K562 (cell line): Measurements from ENCODE around the gene DLX3. TPM values are rescaled to one million over a fixed set of nuclear protein-coding genes. Genes with fewer than 3 reads are reported as not detected.

Experiments used
- ATAC-seq: fragments of 200-7000 bp; cut with Tn5 transposase; 3 replicates; pipeline ENCODE4 v1.9.1; 2020; ENCODE audit warnings: moderate library complexity
- BruUV-seq: library from RNA; stranded (reverse); fragments of 400-500 nt; replicated peaks from 2 replicates; lab custom pipeline; 2021; lab: Mats Ljungman, UMichigan
- CTCF ChIA-PET: fragments of 300-600 bp; formaldehyde crosslinking; extraction: SDS; loops from one replicate; lab custom pipeline; 2021; ENCODE audit warnings: low intra/inter-chr PET ratio; lab: Yijun Ruan, JAX
- POLR2A ChIA-PET: fragments of 300-600, 350-650 bp; sonication (Branson Sonifier 250); formaldehyde crosslinking; extraction: SDS; loops from one replicate; lab custom pipeline; 2021; ENCODE audit warnings: antibody characterized with exemption, inconsistent platforms; lab: Yijun Ruan, JAX
- DNase-seq, 4 experiments: peaks; one replicate each; pipeline versions ENCODE4 v3.0.0 to v3.0.0-alpha.2; 2011 to 2018; ENCODE audit warnings: low spot score in 3 of 4, mixed read lengths in 3 of 4; ENCODE audit errors: extremely low read depth in 1 of 4
- FAIRE-seq: peaks from 2 replicates; lab custom pipeline; 2011; peaks lifted over from hg19 to GRCh38; lab: Jason Lieb, UNC
- H2AFZ ChIP-seq: 2 replicates; pipeline ENCODE4 v1.6.0; 2011; ENCODE audit warnings: low read depth, low read length, control low read depth, inconsistent platforms
- H3K27ac ChIP-seq: fragments of 200-600 bp; 3 replicates; pipeline ENCODE4 v1.8.0; 2011; ENCODE audit warnings: low read depth, mild to moderate bottlenecking, control low read depth, inconsistent platforms, low read length, moderate library complexity, mixed read lengths; ENCODE audit errors: extremely low read depth
- H3K27me3 ChIP-seq, 2 experiments: fragments of 300-600 bp in 1 of 2; 2 replicates in 1 of 2; 3 replicates in 1 of 2; pipeline versions ENCODE4 v1.6.0 to v1.8.0; 2011; ENCODE audit warnings: inconsistent platforms in 2 of 2, low read length in 2 of 2, mild to moderate bottlenecking in 1 of 2, mixed read lengths in 1 of 2, moderate library complexity in 1 of 2; ENCODE audit not compliant: control insufficient read depth in 2 of 2, insufficient read depth in 2 of 2
- H3K36me3 ChIP-seq: fragments of 300-600 bp; 3 replicates; pipeline ENCODE4 v1.8.0; 2011; ENCODE audit warnings: mild to moderate bottlenecking, low read length, inconsistent platforms; ENCODE audit not compliant: control insufficient read depth, insufficient read depth
- H3K4me1 ChIP-seq, 2 experiments: fragments of 200-600 bp in 1 of 2; replicated peaks in 1 of 2; 2 replicates in 1 of 2; 3 replicates in 1 of 2; pipeline versions ENCODE4 v1.5.1 to v1.8.0; 2011; ENCODE audit warnings: inconsistent platforms in 2 of 2, low read length in 2 of 2, mild to moderate bottlenecking in 1 of 2, mixed read lengths in 1 of 2, moderate library complexity in 1 of 2; ENCODE audit not compliant: control insufficient read depth in 2 of 2, insufficient read depth in 2 of 2
- H3K4me2 ChIP-seq: 2 replicates; pipeline ENCODE4 v1.6.1; 2011; ENCODE audit warnings: low read length, control low read depth, inconsistent platforms, mixed read lengths; ENCODE audit not compliant: insufficient read depth
- H3K4me3 ChIP-seq: fragments of 200-600 bp; sonication (generic), shearing (Covaris generic); 2 replicates; pipeline ENCODE4 v1.5.1; 2016; ENCODE audit warnings: control low read depth, inconsistent platforms
- H3K79me2 ChIP-seq: fragments of 200-600 bp; 3 replicates; pipeline ENCODE4 v1.8.0; 2011; ENCODE audit warnings: low read length, inconsistent platforms; ENCODE audit not compliant: control insufficient read depth, insufficient read depth
- H3K9ac ChIP-seq, 2 experiments: 2 replicates each; pipeline versions ENCODE4 v1.6.0 to v1.6.1; 2011; ENCODE audit warnings: low read depth in 2 of 2, low read length in 2 of 2, control low read depth in 1 of 2, inconsistent platforms in 1 of 2, mild to moderate bottlenecking in 1 of 2, mixed read lengths in 1 of 2; ENCODE audit not compliant: insufficient read depth in 1 of 2
- H3K9me1 ChIP-seq: one replicate; pipeline ENCODE4 v1.6.0; 2011; ENCODE audit warnings: inconsistent platforms, mild to moderate bottlenecking, low read length, moderate library complexity; ENCODE audit not compliant: control insufficient read depth, insufficient read depth
- H3K9me3 ChIP-seq: replicated peaks from 2 replicates; pipeline ENCODE4 v1.5.1; 2011; ENCODE audit warnings: low read depth, low read length, inconsistent platforms; ENCODE audit not compliant: control insufficient read depth, insufficient read depth
- H4K20me1 ChIP-seq: replicated peaks from 2 replicates; pipeline ENCODE4 v1.6.1; 2011; ENCODE audit warnings: low read length, inconsistent platforms, mixed read lengths; ENCODE audit not compliant: control insufficient read depth, insufficient read depth
- HMGN3 ChIP-seq: IDR thresholded peaks from 2 replicates; pipeline ENCODE4 v1.6.1; 2011; ENCODE audit warnings: borderline replicate concordance, low read depth, mild to moderate bottlenecking, mixed read lengths, low read length; ENCODE audit not compliant: insufficient read length; ENCODE audit errors: extremely low read depth
- HNRNPL ChIP-seq: fragments of 200-400 bp; formaldehyde crosslinking; IDR thresholded peaks from 2 replicates; pipeline ENCODE4 v1.6.1; 2017; ENCODE audit warnings: low read depth, mild to moderate bottlenecking, low read length
- RNF2 ChIP-seq: sonication (generic); IDR thresholded peaks from 2 replicates; pipeline ENCODE4 v1.6.1; 2016
- SMAD1 ChIP-seq: fragments of 150-350 bp; IDR thresholded peaks from 2 replicates; pipeline ENCODE4 v1.6.1; 2014; ENCODE audit warnings: low read length, low read depth; ENCODE audit not compliant: partially characterized antibody
- ZNF696 ChIP-seq: fragments of 250-450 bp; sonication (Bioruptor Pico); conservative IDR thresholded peaks from 2 replicates; pipeline ENCODE4 v1.4.0; 2020; ENCODE audit warnings: mild to moderate bottlenecking, moderate library complexity
- WGBS: fragments of 100-300 bp; shearing (Covaris generic); methylation state at CpG from one replicate; pipeline ENCODE4 v1.1.6; 2016; ENCODE audit warnings: low coverage, mixed read lengths; ENCODE audit not compliant: insufficient coverage; ENCODE audit errors: missing lambda C conversion rate; 5-methylcytosine and 5-hydroxymethylcytosine counted together
- in situ Hi-C: fragments of 300-500 bp; cut with MboI; formaldehyde crosslinking; loops from 4 replicates; pipeline ENCODE4 v1.15.0; 2018; ENCODE audit warnings: inconsistent platforms, mixed read lengths
- intact Hi-C: fragments of 100-400 bp; cut with micrococcal nuclease; formaldehyde crosslinking; loops from 2 replicates; pipeline ENCODE4 v1.14.2; 2022
- polyA plus RNA-seq, 8 experiments: library from polyadenylated mRNA; depleted of rRNA in 4 of 8; stranded (reverse) in 5 of 8; unstranded in 3 of 8; fragments of >200 nt; fragmentation: Nextera tagmentation in 2 of 8; fragmentation: Illumina TruSeq in 1 of 8; extraction: Ambion mirVana in 2 of 8; extraction: Trizol in 1 of 8; gene quantifications; 2 replicates each; pipeline versions ENCODE4 v1.2.1 to v1.2.3, GENCODE V29; 2011 to 2014; ENCODE audit warnings: inconsistent platforms in 1 of 8, missing spikeins in 1 of 8
- total RNA-seq, 7 experiments: library from RNA; depleted of rRNA in 6 of 7; stranded (reverse); fragments of >200 nt in 6 of 7; fragmentation: Illumina TruSeq in 2 of 7; extraction: Trizol in 2 of 7; gene quantifications; 2 replicates each; pipeline versions ENCODE4 v1.2.1 to v1.2.3, GENCODE V29; 2011 to 2021; ENCODE audit warnings: low replicate concordance in 1 of 7
- TF ChIP-seq, protein P1 (sequence below): fragments of 450-650 bp; IDR thresholded peaks from 2 replicates; pipeline ENCODE4 v1.6.1; 2016; ENCODE audit warnings: low read depth, mild to moderate bottlenecking, moderate library complexity

The DLX3 gene
- total and polyA plus RNA-seq, 9 of the 15 experiments (the other 6 are each of a cell fraction or from before 2014, with no cell fraction given): not detected

- Histone ChIP-seq H3K9me3 (no peaks in the 10 kb centered on the region), H3K9ac (peak overlapping the region in 1 of 2 experiments; percentile 26; a peak in 1 of 4 replicates), H3K27ac (no peak overlapping the region), H3K4me1 (peaks cover 0 to 37% of the 10 kb centered on the region in 2 experiments; a peak in 3 of 5 replicates), H3K4me2 (no peak overlapping the region), H3K27me3 (peaks cover 37 to 76% of the 10 kb centered on the region in 2 experiments), H3K4me3 (no peak overlapping the region), H3K79me2 (no peaks in the 10 kb centered on the region), H4K20me1 (peaks cover 4% of the 10 kb centered on the region; the same call in 1 of the 2 replicates), H3K9me1 (peaks cover 2% of the 10 kb centered on the region), H3K36me3 (no peaks in the 10 kb centered on the region), H2AFZ (no peak overlapping the region; the same call in 1 of the 2 replicates)
- no peak for ATAC-seq
- intact Hi-C loops (no loop called here), in situ Hi-C loops (no loop called here)
- ChIA-PET POLR2A (interaction anchor here (1.0 kb wide), 1 partner anchor 8 kb away, joined by 4 read pairs; no protein-coding TSS in a partner anchor), CTCF (no interaction called here)
- DNase-seq: no peak
- TF ChIP-seq RNF2: peak; percentile 32; the same call in 1 of the 2 replicates
- peak; percentile 35 for TF ChIP-seq HMGN3
- TF ChIP-seq HNRNPL: no peak
- TF ChIP-seq ZNF696 (CRISPR knock-in tag): no peak
- no peak for TF ChIP-seq SMAD1
- TF ChIP-seq, protein P1, sequence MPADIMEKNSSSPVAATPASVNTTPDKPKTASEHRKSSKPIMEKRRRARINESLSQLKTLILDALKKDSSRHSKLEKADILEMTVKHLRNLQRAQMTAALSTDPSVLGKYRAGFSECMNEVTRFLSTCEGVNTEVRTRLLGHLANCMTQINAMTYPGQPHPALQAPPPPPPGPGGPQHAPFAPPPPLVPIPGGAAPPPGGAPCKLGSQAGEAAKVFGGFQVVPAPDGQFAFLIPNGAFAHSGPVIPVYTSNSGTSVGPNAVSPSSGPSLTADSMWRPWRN: peak; percentile 74; the same call in 1 of the 2 replicates
- 16% methylated on average over 28 of the region's 35 CpGs for WGBS
- no TSS peak for BruUV-seq
- no peak for FAIRE-seq
Measured at GRCh38 chr17:49971199-49971847, 23.7 kb downstream of the DLX3 start.
